ENCODE measurements around the gene DBT. TPM values are rescaled to one million over a fixed set of nuclear protein-coding genes. Genes with fewer than 3 reads are reported as not detected.
A peak's percentile ranks its signal among the peaks of the same experiment; 100 is the strongest.
"Not testable (repeated sequence)": the region's sequence is repeated elsewhere in the genome, so short reads cannot be mapped to it uniquely, and the experiment has no call there.

DBT gene
- total RNA-seq (2014; rRNA removed; shearing (Covaris generic)) = 3.8 and 6.6 TPM in 2 replicates

DNA sequence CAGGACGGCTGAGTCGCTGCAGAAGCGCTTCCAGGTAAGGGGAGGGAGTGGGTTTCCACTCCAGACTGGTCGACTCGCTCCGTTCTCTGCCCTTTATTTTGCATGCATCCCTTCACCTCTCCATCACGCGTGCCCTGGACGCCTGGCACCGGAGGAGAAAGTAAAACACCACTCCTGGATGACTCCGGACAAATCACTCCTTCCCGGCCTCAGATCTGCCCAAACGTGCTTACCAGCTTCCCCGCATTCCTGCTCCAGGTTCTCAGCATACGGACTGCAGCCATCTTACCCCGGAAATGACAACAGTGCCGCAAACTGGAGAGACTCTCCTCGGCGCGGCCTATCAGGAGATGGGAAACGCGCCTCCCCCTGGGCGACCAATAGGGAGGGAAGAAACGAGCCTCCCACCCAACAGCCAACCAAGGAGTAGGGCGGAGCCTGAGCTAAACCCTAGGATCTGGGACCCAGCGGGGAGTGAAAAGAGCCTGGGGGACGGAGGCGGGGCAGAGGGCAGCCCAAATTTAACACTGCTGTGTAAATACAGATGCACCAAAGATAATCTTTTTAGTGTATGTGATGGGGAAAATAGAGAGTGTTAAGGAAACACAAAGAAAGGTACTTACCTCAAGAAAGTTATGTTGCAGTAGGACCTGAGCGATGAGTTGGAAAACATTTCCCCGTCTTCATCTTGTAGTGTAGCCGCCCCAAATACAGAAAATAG is at the start of gene DBT:
Gene DBT, minus strand, starts transcription at position 298 of the 721 bp plus-strand sequence. Its CDS starts 14 bp downstream, at position 284.
- peak; percentile 96 for DNase-seq (ENCODE audit: low read depth)

DNA sequence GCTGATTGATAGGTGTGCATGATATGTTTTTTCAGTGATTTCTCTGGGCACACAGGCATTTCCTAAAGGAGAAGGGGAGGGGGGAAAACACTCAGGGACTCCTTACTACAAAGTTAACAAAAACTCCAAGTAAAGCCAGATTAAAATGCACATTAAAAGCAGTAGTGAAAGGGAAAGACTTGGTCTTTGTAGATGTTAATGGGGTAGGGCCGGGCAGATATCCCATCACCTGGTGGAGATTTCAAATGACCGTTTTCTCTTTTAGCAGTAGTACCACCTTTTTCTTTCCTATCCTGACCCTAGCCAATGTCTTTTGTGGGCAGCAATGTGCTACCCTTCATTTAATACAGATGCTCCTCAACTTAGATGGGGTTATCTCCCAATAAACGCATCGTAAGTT is 48.9 kb upstream of the DBT start:
- DNase-seq (ENCODE audit: low read depth) = no peak

DNA sequence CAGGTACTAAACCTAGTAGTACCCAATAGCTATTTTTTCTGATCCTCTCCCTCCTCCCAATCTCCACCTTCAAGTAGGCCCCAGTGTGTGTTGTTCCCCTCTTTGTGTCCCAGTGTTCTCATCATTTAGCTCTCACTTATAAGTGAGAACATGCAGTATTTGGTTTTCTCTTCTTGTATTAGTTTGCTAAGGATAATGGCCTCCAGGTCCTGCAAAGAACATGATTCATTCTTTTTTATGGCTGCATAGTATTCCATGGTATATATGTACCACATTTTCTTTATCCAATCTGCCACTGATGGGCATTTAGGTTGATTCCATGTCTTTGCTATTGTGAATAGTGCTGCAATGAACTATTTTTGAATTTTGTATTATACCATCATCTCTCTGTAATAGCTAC is 47.4 kb upstream of the DBT start:
- DNase-seq (ENCODE audit: low read depth) = not testable (repeated sequence)

DNA sequence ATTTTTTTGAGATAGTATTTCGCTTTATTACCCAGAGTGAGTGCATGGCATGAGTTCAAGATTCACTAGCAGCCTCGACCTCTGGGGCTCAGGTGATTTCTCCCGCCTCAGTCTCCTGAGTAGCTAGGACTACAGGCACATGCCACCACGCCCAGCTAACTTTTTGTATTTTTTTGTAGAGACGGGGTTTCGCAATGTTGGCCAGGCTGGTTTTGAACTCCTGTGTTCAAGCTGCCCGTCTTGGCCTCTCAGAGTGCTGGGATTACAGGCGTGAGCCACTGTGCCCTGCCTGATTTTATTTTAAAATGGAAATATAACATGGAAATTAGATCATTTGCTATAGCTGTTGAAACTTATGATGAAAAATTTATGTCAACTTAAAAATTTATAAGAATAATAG is 46.5 kb upstream of the DBT start:
- DNase-seq (ENCODE audit: low read depth) = no peak

DNA sequence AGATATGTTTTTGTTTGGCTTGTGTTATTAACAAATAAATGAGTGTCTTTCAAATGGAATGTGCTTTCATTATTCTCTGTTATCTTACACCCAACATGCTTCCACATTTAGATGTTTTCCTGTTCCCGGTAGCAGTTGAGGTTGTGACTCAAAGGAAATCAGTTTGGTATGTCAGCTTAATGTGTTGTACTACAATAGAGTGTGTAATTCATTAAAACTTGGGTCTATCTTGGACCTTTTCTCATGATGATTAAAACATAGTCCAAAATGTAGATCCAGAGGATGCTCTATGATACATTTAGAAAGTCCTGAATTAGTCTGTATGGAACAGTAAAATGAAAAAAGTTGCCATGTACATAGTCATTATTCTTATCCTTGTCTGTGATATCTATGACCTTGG is 43.1 kb upstream of the DBT start:
- no peak for DNase-seq (ENCODE audit: low read depth)

DNA sequence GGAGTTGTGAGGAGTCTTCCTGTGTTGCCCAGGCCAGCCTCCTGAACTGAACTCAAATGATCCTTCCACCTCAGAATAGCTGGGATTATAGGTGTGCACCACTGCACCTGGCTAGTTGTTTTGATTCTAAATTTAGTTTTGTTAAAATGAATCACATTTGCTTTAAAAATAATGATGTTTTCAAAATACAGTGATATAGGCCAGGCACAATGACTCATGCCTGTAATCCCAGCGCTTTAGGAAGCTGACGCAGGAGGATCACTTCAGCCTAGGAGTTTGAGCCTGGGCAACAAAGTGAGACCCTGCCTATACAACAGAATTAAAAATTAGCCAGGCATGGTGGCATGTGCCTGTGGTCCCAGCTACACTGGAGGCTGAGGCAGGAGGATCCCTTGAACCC is 40.7 kb upstream of the DBT start:
- DNase-seq (ENCODE audit: low read depth) = no peak

DNA sequence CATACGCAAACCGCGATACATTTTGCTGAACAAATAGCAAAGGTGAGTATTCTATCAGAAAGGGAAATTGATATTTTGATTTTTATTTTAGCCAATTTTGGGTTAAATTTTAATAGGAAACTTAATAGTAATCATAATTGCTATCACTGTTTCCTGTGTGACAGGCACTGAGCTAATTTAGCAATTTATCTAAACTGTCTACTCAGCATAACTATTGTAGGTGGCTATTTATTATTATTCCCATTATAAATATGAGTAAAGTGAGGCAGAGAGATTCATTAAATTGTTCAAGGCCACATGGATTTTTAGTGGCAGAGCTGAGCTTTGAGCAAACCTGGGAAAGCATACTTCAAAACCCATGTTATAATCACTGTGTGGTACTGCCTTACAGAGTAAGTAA is 37.5 kb upstream of the DBT start:
- DNase-seq (ENCODE audit: low read depth) = no peak

DNA sequence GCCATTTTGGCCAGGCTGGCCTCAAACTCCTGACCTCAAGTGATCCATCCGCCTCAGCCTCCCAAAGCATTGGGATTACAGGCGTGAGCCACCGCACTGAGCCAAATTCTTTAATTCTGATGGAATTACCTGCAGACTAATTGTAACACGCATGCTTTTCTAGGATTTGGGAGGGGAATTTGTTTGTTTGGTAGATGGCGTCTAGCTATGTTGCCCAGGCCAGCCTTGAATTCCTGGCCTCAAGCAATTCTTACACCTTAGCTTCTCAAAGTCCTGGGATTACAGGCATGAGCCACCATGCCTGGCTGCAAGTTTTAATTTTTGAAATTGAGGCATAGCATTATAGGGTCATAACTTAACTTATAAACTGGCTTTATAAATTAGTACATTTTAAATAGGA is 35.0 kb upstream of the DBT start:
- no peak for DNase-seq (ENCODE audit: low read depth)

DNA sequence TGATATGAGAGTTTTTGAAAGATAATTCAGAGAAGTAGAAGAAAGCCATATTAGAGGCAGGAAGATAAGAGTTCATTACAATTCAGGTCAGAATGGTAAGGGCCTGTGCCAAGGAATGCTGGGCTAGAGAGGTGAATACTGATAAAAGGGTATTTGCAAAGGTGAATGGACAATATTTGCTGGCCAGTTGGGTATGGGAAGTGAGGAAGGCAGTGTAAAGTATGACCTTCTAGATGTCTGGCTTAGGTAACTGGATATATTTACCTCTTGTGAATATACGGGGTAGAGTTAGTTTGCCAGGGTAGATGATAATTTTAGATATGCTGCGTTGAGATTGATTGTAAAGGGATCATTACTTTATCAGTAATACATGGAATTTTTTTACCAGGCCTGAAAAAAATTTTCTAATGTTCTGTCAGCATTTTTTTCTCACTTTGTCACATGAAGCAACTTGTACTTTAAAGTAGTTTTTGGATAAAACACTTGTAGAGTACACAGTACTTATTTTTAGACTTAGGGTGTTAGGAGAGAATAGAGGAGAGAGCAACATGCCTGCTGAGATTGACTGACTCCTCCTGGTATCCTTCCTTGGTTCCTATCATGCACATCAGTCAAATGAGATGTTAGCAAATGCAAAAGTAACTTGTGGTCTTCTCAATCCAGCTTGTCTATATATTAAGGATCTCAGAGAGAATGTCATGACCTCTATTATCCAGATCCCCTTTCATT is 30.5 kb upstream of the DBT start:
- DNase-seq (ENCODE audit: low read depth) = no peak

DNA sequence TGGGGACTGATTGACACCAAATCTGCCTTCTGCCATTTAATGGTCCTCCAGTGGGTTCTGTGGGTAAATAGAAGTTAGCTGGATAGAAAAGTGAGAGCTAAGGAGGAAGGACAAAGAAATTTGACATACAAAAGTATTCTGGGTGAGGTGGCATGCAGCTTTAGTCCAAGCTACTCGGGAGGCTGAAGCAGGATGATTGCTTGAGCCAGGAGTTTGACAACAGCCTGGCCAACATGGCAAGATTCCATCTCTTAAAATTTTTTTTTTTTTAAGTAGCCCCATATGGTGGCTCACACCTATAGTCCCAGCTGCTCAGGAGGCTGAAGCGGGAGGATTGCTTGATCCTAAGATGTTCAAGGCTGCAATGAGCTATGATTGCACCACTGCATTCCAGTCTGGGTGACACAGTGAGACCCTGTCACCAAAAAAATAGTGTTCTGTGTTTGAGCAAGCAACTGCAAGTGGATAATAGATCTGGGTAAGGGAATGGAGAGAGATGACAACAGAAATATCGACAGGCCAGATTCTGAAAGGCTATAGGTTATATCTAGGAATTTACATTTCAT is 29.8 kb upstream of the DBT start:
- no peak for DNase-seq (ENCODE audit: low read depth)

DNA sequence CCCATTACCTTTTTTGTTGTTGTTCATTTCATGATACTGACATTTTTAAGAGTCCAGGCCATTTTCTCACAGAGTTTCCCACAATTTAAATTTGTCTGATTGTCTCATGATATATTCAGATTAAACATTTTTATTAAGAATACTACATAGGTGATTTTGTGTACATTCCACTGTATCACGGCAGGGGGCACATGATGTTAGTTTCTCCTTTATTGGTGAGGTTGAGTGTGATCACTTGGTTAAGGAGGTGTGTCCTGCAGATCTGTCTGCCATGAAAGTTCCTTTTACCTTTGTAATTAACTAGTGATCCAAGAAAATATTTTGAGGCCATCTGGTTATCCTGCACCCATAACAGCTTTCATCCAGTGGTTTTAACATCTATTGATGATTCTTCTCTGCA is 28.2 kb upstream of the DBT start:
- DNase-seq (ENCODE audit: low read depth) = no peak

DNA sequence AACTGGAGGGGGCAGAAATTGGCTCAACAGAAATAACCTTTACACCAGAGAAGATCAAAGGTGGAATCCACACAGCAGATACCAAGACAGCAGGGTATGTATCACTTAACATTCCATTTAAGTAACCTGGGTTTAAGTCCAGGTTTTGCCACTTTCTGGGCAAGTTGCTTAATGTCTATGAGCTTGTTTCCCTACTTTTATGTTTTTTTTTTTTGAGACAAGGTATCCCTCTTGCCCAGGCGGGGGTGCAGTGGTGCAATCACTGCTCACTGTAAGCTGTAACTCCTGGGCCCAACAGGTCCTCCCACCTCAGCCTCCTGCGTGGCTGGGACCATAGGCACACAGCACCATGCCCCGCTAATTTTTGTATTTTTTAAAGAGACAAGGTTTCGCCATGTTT is 18.6 kb upstream of the DBT start:
- DNase-seq (ENCODE audit: low read depth) = no peak

DNA sequence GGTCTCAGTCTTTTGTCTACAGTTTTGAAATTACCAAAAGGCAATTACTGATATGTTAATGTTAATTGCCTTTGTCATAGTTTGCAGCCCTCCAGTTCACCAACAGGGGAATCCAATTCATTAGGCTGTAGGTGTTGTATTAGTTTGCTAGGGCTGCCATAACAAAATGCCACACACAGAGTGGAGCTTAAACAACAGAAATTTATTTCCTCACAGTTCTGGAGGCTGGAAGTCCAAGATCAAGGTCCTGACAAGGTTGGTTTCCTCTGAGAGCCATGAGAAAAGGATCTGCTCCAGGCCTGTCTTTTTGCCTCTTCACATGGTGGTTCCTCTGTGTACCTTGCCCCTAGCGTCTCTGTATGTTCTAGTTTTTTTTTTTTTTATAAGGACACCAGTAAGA is 17.6 kb upstream of the DBT start:
- DNase-seq (ENCODE audit: low read depth) = no peak

DNA sequence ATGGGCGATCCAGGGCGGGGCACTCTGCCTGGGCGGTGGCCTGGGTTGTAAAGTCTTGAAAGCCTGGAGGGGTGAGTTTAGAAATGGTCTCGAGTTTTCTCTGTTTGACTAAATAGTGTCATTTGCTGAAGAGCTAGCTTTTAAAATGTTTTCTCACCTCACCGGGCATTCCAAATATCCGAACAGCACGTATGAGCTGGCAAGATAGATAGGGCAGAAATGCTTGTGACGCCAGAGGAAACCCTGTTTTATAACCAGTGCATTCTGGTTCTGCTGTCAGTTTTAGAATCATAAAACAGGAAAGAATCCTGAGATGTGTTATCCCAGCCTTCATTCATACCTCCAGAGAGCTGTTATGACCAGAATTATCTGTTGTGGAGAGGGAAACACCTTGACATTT is 17.1 kb upstream of the DBT start:
- DNase-seq (ENCODE audit: low read depth) = peak; percentile 38

DNA sequence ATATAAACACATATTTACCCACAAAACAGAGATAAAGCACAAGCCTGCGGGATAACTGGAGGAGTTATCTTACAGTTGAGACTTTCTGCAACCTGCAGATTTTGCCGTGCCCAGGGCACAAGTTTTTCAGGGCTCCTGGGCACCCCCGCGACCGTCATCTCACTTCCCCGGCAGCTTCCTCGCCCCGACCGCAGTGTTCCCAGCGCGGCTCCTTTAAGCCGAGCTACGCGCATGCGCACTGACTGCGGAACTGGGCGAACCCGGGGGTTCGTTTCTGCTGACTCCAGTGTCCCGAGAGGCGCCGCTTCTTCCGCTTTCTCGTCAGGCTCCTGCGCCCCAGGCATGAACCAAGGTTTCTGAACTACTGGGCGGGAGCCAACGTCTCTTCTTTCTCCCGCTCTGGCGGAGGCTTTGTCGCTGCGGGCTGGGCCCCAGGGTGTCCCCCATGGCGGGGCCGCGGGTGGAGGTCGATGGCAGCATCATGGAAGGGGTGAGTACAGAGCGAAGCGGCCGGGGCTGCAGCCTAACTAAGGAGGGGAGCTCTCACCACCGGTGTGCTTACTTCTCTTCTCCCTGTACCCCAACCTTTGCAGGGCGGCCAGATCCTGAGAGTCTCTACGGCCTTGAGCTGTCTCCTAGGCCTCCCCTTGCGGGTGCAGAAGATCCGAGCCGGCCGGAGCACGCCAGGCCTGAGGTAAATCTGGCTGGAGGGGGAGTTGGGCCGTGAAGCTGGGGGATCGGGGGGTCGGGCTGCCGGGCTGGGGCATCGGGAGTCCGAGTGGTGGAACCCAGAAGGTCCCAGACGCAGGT is 16.5 kb upstream of the DBT start, which contains the start of gene RTCA:
Gene RTCA, plus strand, starts transcription at position 286 of the 810 bp plus-strand sequence. Its CDS starts 160 bp downstream, at position 446.
- DNase-seq (ENCODE audit: low read depth) = peak; percentile 97

DNA sequence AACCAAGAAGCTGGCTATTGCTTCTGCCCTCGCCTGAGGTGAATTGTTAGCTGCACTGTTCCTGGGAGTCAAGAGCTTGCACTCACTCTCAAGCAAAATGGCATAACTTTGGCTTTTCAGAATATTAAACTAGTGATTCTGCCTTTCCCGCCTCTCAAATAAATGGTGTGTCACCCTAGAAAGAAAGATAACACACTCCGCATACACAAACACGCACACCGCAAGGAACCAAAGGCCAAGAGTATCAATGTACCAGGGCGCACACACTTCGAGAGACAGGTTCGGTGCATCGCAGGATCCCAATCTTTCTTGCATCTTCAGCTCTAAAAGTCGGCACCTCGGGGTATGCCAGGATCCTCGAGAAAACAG is 15.9 kb upstream of the DBT start:
- DNase-seq (ENCODE audit: low read depth) = peak; percentile 56

DNA sequence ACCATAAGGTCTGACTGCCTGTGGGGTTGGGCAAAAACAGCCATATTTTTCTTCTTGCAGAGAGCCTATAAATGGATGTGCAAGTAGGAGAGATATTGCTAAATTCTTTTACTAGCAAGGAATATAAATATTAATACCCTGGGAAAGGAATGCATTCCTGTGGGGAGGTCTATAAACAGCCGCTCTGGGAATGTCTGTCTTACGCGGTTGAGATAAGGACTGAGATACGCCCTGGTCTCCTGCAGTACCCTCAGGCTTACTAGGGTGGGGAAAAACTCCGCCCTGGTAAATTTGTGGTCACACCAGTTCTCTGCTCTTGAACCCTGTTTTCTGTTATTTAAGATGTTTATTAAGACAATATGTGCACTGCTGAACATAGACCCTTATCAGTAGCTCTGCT is 14.4 kb upstream of the DBT start:
- not testable (repeated sequence) for DNase-seq (ENCODE audit: low read depth)

DNA sequence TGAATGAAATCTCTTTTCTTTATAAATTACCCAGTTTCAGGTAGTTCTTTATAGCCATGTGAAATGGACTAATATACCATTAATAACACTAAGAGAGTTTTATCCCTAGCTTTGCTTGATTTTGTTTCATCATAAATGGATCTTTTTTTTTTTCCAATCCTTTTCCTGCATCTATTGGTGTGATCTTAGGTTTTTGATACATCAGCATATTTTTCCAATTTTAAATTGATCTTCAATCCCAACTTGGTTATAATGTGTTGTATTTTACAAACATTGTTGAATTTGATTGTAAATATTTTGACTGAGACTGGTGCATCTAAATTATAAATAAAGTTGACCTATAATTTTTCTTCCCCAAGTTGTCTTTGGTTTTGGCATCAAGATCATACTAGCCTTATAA is 12.1 kb upstream of the DBT start:
- DNase-seq (ENCODE audit: low read depth) = no peak

DNA sequence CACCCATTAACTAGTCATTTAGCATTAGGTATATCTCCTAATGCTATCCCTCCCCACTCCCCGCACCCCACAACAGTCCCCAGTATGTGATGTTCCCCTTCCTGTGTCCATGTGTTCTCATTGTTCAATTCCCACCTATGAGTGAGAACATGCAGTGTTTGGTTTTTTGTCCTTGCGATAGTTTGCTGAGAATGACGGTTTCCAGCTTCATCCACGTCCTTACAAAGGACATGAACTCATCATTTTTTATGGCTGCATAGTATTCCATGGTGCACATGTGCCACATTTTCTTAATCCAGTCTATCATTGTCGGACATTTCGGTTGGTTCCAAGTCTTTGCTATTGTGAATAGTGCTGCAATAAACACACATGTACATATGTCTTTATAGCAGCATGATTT is 8.8 kb upstream of the DBT start:
- DNase-seq (ENCODE audit: low read depth) = not testable (repeated sequence)

DNA sequence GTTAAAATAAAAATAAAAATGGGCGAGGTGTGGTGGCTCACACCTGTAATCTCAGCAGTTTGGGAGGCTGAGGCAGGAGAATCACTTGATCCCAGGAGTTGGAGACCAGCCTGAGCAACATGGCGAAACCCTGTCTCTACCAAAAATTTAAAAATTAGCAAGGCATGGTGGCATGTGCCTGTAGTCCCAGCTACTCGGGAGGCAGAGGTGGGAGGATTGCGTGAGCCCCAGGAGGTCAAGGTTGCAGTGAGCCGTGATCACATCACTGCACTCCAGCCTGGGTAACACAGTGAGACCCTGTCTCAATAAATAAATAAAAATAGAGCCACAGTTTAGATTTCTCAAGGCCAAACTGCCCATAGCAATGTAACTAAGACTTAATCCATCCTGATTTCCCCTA is 6.6 kb upstream of the DBT start:
- not testable (repeated sequence) for DNase-seq (ENCODE audit: low read depth)

DNA sequence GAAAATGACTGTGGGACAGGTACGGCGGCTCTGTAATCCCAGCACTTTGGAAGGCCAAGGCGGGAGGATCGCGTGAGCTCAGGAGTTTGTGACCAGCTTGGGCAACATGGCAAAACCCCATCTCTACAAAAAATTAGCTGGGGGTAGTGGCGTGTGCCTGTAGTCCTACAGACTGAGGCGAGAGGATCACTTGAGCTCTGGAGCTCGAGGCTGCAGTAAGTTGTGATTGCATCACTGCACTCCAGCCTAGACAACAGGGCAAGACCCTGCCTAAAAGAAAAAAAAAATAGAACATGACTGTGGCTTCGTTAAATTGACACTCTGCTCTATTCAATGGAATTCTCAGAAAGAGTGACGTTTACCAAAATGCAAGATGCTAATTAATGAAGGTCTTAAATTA is 3.9 kb upstream of the DBT start:
- DNase-seq (ENCODE audit: low read depth) = no peak

DNA sequence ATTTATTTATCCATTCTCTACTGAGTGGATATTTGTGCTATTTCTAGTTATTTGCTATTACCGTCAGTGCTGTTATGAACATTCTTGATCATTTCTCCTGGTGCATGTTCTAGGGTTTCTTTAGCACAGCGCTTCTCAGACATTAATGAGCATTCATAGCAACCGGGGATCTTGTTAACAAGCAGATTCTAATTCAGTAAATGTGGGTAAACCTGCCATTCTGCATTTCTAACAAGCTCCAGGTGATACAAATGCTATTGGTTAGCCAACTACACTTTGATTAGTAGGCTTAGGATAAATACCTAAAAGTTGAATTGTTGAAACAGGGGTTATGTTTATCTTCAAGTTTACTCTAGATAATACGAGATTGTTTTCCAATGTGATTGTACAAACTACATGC is 3.3 kb upstream of the DBT start:
- DNase-seq (ENCODE audit: low read depth) = no peak
